OCI-LY1 (cell line): ENCODE measurements around the gene TAS2R60.

Source experiments
- CTCF ChIP-seq: fragments of 200-600 bp; sonication (generic), shearing (Covaris generic); IDR thresholded peaks from 2 replicates; pipeline ENCODE4 v1.5.1; 2017; ENCODE audit warnings: mild to moderate bottlenecking, antibody characterized with exemption, low read length, moderate library complexity, mixed read lengths
- EZH2 ChIP-seq: fragments of 200-600 bp; sonication (generic), shearing (Covaris generic); IDR thresholded peaks from 2 replicates; pipeline ENCODE4 v1.8.0; 2017; ENCODE audit warnings: borderline replicate concordance, mixed run types, mild to moderate bottlenecking, antibody characterized with exemption, low read length, moderate library complexity, mixed read lengths

- TF ChIP-seq CTCF (no peak), EZH2 (no peak)
Observed at GRCh38 chr7:143394068-143394467, 49.2 kb upstream of the TAS2R60 start.
